ENCODE results near the gene GALNS.

GALNS gene

DNA sequence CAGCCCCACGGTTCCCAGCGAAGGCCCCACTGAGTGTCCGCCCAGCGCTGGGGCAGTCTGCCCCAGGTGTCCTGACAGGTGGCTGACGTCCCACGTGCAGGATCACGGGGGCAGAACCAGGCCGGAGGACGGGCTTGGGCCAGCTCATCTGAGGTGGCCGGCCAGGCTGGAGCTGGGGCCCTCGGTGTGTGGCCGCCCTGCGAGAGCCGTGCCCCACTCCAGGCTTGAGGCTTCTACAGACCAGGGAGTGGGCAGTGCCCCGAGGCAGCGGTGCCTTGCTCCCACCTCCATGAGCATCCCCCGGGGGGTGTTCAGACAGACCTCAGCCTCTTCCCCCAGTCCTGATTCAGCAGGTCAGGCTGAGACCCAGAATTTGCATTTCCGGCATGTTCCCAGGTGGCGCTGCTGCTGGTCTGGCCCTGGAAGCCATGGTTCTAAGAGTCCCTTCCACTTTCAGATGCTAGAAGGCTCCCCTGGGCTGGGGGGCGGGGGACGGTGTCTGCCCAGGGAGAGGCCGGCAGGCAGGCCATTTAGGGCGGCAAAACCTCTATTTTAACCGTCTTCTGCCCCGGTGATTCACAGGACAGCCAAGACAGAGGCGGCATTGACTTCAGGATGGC lies 45.1 kb upstream of the GALNS start:
- no peak for DNase-seq (ENCODE audit: low read depth, low spot score)
- no peak overlapping the region for H3K4me3 ChIP-seq (ENCODE audit: low read depth, low read length)
- in situ Hi-C loops (cut with HindIII; ENCODE audit: low sequenced_read_pairs): no loop called here
- TF ChIP-seq, protein P1, sequence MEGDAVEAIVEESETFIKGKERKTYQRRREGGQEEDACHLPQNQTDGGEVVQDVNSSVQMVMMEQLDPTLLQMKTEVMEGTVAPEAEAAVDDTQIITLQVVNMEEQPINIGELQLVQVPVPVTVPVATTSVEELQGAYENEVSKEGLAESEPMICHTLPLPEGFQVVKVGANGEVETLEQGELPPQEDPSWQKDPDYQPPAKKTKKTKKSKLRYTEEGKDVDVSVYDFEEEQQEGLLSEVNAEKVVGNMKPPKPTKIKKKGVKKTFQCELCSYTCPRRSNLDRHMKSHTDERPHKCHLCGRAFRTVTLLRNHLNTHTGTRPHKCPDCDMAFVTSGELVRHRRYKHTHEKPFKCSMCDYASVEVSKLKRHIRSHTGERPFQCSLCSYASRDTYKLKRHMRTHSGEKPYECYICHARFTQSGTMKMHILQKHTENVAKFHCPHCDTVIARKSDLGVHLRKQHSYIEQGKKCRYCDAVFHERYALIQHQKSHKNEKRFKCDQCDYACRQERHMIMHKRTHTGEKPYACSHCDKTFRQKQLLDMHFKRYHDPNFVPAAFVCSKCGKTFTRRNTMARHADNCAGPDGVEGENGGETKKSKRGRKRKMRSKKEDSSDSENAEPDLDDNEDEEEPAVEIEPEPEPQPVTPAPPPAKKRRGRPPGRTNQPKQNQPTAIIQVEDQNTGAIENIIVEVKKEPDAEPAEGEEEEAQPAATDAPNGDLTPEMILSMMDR (IDR thresholded peaks at IDR 0.05; ENCODE audit: low read depth, low read length): no peak

DNA sequence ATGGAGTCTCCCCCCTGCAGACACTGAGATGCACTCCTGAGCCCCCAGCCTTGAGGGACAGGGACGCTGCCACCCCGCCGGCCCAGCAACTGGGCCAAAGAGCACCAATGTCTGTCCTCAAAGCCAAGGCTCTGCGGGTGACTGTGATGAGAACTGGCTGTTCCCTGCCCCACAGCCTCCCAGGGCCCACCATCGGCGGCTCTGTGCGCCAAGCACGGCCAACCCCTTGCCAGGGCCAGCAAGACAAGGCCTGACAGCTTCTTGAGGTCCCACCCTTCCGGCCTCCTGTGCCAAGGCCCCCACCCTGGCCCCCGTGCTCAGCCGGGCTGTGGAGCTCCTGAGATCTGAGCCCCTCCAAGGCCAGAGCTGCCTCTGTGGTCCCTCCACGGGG lies 43.9 kb upstream of the GALNS start:
- TF ChIP-seq, protein P1 (IDR thresholded peaks at IDR 0.05; ENCODE audit: low read depth, low read length): no peak
- H3K4me3 ChIP-seq (ENCODE audit: low read depth, low read length): no peak overlapping the region
- in situ Hi-C loops (cut with HindIII; ENCODE audit: low sequenced_read_pairs): no loop called here
- DNase-seq (ENCODE audit: low read depth, low spot score): no peak

DNA sequence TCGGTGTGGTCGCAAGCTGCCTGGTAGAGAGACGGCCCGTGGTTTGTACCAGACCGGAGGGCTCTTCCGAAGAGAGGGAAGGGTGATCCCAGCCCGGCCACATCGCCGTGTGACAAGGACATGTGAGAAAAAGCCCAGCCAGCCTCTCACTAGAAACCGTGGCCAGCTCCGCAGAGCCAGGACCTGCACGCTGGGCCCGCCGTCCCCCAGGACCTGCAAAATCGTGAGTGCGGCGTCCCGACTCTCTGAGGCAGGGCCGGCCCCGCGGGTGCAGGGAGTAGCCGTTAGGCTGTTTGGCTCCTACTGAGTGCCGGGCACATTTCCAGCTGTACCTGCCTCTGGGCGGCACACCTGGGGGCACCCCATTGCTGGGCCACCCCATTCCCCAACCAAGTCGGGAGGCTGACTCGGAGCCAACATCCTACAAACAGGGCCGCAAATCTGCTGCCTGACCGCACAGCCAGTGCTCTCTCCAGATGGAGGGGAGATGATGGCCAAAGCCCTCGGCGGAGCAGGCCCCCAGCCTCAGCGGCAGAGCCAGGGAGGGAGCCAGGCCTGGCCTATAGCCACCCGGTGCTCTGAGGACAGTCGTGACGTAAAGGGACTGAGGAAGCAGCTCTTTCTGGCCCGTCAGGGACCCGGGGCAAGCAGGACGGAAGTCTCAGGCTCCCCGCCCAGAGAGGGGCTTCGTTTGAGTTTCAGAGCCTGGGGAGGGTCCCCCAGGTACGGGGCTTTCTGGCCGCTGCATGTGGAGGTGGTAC lies 43.3 kb upstream of the GALNS start:
- DNase-seq (ENCODE audit: low read depth, low spot score): no peak
- in situ Hi-C loops (cut with HindIII; ENCODE audit: low sequenced_read_pairs): no loop called here
- TF ChIP-seq, protein P1 (IDR thresholded peaks at IDR 0.05; ENCODE audit: low read depth, low read length): no peak
- no peak overlapping the region for H3K4me3 ChIP-seq (ENCODE audit: low read depth, low read length)

DNA sequence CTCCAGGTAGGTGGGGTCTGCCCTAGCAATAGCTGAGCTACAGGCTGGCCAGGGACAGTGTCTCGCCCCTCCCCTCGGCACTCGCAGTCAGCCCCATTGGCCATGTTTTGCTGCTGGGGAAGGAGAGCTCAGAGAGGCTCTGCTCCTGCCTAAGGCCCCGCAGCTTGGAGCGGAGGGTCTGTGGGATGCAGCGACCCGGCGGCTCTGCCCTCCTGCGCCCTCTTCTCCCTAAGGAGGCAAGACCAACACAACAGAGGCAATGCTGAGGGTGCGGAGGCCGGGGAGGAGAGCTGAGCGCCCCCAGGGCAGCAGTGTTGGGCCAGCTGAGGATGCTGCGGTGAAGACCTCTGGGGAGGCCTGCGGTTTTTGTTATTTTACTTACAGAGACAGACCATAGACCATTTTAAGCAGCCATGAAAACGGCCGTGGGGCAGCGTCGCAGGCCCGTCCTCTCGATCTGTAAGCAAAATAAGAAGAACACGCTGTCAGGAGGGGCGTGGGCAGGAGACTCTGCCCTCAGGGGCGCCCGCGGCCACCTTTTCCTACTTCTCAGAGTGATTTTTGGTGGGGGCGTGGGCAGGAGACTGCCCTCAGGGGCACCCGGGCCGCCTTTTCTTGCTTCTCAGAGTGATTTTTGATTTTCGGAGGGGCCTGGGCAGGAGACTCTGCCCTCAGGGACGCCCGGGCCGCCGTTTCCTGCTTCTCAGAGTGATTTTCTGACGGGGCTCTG lies 41.1 kb upstream of the GALNS start:
- in situ Hi-C loops (cut with HindIII; ENCODE audit: low sequenced_read_pairs): no loop called here
- DNase-seq (ENCODE audit: low read depth, low spot score): no peak
- no peak overlapping the region for H3K4me3 ChIP-seq (ENCODE audit: low read depth, low read length)
- TF ChIP-seq, protein P1 (IDR thresholded peaks at IDR 0.05; ENCODE audit: low read depth, low read length): no peak

DNA sequence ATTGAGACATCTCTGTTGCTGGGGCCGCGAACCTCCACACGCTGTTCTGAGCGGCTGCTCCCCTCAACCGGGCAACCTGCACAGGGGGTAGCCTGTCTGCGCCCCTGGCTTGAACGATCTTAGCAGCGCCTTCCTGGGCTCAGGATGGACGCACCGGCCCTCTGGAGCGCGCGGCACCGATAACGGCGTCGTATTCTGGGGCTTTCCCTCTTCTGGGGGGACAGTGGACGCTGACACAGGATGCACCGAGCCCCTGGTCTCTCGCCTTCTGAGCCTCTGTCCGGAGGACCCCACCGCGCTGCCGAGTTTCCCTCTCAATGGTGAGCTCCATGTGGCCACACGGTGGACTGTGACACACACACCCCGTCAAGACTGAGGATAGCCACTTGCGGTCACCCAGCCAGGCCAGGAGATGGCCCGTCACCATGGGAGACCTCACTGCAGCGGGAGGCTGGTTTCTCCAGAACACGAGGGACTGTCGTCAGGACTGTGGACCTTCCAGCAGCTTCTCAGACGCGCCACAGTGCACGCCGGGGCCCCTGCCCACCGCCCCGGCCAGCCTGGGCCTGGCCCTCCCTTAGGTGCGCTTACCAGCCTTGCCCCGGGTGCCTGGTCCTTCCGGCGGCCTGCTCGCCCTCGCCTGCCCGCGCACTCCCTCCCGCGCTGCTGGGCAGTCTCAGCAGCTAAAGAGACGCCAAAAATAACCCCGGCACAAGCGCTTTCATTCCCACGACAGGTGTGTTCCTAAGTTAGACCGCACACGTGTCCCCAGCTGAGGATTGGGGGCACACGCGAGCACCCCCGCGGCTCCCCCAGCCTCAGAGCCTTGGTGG lies 39.7 kb upstream of the GALNS start:
- DNase-seq (ENCODE audit: low read depth, low spot score): no peak
- TF ChIP-seq, protein P1 (IDR thresholded peaks at IDR 0.05; ENCODE audit: low read depth, low read length): no peak
- in situ Hi-C loops (cut with HindIII; ENCODE audit: low sequenced_read_pairs): no loop called here
- H3K4me3 ChIP-seq (ENCODE audit: low read depth, low read length): no peak overlapping the region

DNA sequence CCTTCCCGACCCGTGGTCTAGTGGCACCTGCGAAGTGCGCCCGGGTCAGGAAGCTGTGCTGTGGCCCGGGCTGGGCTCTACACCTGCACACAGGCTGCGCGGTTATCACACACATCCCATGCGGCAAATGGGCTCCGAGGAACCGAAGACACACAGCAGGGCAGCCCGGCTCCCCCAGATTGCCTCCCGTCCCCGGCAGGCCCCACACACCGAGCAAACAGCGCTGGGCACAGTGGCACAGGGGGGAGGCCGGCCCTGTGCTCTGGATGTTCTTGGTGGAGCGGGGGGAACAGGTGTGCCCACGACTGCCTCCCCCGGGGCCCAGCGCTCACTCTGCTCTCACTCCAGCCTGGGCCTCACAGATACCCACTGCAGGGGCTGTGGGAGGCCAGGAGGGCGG lies 38.6 kb upstream of the GALNS start:
- TF ChIP-seq, protein P1 (IDR thresholded peaks at IDR 0.05; ENCODE audit: low read depth, low read length): no peak
- no peak overlapping the region for H3K4me3 ChIP-seq (ENCODE audit: low read depth, low read length)
- DNase-seq (ENCODE audit: low read depth, low spot score): no peak
- in situ Hi-C loops (cut with HindIII; ENCODE audit: low sequenced_read_pairs): no loop called here

Data from astrocyte of the spinal cord (primary cell).